Large intestine (tissue), 3 donors: ENCODE data around the gene TBC1D16. TPM values are rescaled to one million over a fixed set of nuclear protein-coding genes. Genes with fewer than 3 reads are reported as not detected.

Source experiments
- DNase-seq, 2 donors: peaks; one replicate each; pipeline versions ENCODE4 v3.0.0 to v3.0.0-alpha.2; 2013
- H3K27ac ChIP-seq: one replicate; pipeline ENCODE4 v1.5.1; 2013; ENCODE audit warnings: low read length
- H3K27me3 ChIP-seq: 2 replicates; pipeline ENCODE4 v1.6.1; 2013; ENCODE audit warnings: low read length; ENCODE audit not compliant: control insufficient read depth, insufficient read depth
- H3K36me3 ChIP-seq: 2 replicates; pipeline ENCODE4 v1.6.1; 2013; ENCODE audit warnings: low read length; ENCODE audit not compliant: control insufficient read depth, insufficient read depth
- H3K4me1 ChIP-seq: one replicate; pipeline ENCODE4 v1.6.1; 2013; ENCODE audit warnings: low read length; ENCODE audit not compliant: control insufficient read depth, insufficient read depth
- H3K4me3 ChIP-seq: one replicate; pipeline ENCODE4 v1.5.1; 2013; ENCODE audit warnings: low read length
- H3K9me3 ChIP-seq: one replicate; pipeline ENCODE4 v1.6.1; 2013; ENCODE audit warnings: mild to moderate bottlenecking, low read depth, low read length, moderate library complexity; ENCODE audit not compliant: control insufficient read depth
- WGBS: methylation state at CpG from one replicate; pipeline ENCODE4 v1.1.5; 2013; ENCODE audit warnings: low lambda C conversion rate; ENCODE audit not compliant: insufficient coverage; 5-methylcytosine and 5-hydroxymethylcytosine counted together
- polyA plus RNA-seq: library from polyadenylated mRNA; unstranded; fragments of 120-200 nt; gene quantifications from one replicate; pipeline ENCODE4 v1.2.1, GENCODE V29; 2013

Gene TBC1D16
- polyA plus RNA-seq, 1 donor = 29.9 TPM

GRCh38 chr17:79993390-79994227, 42.1 kb downstream of the TBC1D16 start:
- peaks cover 2% of the 10 kb centered on the region for H3K9me3 ChIP-seq
- H3K27me3 ChIP-seq = no peaks in the 10 kb centered on the region
- peaks cover 2% of the 10 kb centered on the region for H3K36me3 ChIP-seq
- no CpG with 5 or more reads among the region's 22 CpGs for WGBS
- DNase-seq = peak; percentile 99
- peak overlapping the region; percentile 60 for H3K4me3 ChIP-seq
- H3K27ac ChIP-seq = peak overlapping the region; percentile 99
- H3K4me1 ChIP-seq = peaks cover 65% of the 10 kb centered on the region

DNA sequence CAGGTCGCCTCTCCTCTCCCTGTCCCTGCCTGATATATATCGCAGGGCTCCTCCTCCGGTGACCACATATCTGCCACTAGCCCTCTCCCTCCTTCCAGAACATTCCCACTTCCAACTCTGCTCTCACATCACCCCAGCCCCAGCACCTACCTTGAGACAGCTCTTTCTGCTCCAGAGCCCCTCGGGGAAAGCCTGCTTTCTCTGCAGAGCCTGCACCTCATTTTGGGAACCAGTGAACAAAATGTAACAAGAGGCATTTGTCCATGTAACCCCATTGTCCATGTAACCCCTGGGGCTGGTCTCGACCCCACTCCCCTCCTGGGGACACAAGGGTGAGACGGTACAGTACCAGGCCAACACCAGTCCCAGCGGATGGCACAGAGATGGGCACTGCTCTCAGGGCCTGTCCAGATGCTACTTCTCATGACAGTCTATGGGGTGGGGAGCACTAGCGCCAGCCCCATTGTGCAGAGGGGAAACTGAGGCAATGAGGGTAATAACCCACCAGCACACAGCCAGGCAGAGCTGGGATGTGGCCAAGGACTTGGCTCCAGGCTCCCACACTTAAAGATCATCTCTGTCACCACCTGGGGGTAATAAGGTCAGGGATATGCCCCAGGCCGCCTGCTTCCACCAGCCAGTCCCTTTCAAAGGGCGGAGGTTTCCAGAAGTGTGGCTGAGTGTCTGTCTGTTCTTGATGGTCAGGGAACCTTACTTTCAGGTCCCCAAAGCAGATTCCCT, 42.9 kb downstream of the TBC1D16 start:
- peaks cover 2% of the 10 kb centered on the region for H3K36me3 ChIP-seq
- 40% methylated on average over 1 of the region's 10 CpGs for WGBS
- DNase-seq = peak in 1 of 2 donors; percentile 66
- H3K27me3 ChIP-seq = no peaks in the 10 kb centered on the region
- H3K9me3 ChIP-seq = peaks cover 2% of the 10 kb centered on the region
- H3K27ac ChIP-seq = peak overlapping the region; percentile 99
- peaks cover 73% of the 10 kb centered on the region for H3K4me1 ChIP-seq
- peak overlapping the region; percentile 60 for H3K4me3 ChIP-seq

DNA sequence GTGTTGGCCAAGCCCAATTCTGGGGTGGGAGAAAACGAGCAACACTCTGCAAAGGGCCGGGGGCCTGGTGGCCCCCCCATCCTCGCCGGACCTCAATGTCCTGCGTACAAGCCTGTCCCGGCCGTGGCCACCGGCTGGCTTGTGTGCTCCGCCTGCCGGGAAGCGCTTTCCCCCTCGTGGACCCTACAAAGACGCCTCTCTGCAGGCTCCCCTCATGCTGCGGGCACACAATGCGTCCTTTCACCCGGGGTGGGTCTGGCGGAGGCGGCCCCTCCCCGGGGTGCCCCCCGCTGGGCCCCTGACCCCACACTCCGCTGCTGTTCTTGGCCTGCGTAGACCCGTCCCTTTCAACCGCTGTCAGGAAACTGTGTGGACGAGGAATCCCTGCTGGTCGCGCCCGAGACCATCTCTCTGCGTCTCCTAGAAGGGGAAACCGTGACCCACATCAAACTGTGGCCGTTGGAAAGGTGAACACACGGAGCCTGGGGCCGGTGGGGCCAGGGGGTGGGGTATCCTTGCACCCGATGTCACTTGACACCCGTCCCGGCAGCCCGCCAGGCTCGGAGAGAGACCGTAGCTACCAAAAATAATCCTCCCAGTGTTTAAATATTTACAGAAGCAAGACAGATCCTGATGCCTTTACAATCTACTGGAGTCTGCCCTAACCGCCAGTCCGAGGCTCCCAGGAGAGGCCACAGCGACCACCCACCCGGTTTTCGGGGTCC, 43.6 kb downstream of the TBC1D16 start:
- WGBS = no CpG with 5 or more reads among the region's 44 CpGs
- Histone ChIP-seq H3K27me3 (no peaks in the 10 kb centered on the region), H3K9me3 (peaks cover 2% of the 10 kb centered on the region), H3K4me3 (peak overlapping the region; percentile 60), H3K36me3 (peaks cover 2% of the 10 kb centered on the region), H3K27ac (peak overlapping the region; percentile 99), H3K4me1 (peaks cover 80% of the 10 kb centered on the region)
- peak; percentile 44 to 74 for DNase-seq

GRCh38 chr17:79991140-79991923, 44.3 kb downstream of the TBC1D16 start:
- WGBS = no CpG with 5 or more reads among the region's 30 CpGs
- Histone ChIP-seq H3K4me1 (peaks cover 85% of the 10 kb centered on the region), H3K36me3 (no peaks in the 10 kb centered on the region), H3K9me3 (peaks cover 2% of the 10 kb centered on the region), H3K27me3 (no peaks in the 10 kb centered on the region), H3K4me3 (peak overlapping the region; percentile 60), H3K27ac (peak overlapping the region; percentile 99)
- peak; percentile 89 to 91 for DNase-seq

DNA sequence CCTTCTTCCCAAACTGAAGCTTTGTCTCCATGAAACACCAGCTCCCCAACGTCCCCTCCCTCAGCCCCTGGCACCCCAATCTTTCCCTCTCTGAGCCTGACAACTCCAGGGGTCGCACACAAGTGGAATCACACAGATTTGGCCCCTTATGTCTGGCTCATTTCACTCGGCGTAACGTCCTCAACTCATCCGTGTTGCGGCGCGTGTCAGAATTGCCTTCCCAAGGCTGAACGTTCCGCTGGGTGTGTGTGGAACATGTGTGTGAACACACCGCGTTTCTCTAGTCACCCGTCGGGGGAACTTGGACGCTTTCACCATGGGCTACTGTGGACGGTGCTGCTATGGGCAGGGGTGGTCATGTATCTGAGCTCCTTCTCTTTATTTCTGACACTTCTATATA, 45.0 kb downstream of the TBC1D16 start:
- peaks cover 2% of the 10 kb centered on the region for H3K9me3 ChIP-seq
- H3K27me3 ChIP-seq = no peaks in the 10 kb centered on the region
- H3K27ac ChIP-seq = peak overlapping the region; percentile 85
- WGBS = no CpG with 5 or more reads among the region's 17 CpGs
- no peak for DNase-seq
- no peak overlapping the region for H3K4me3 ChIP-seq
- peaks cover 91% of the 10 kb centered on the region for H3K4me1 ChIP-seq
- no peaks in the 10 kb centered on the region for H3K36me3 ChIP-seq

- no peaks in the 10 kb centered on the region for H3K36me3 ChIP-seq
- WGBS = no CpG with 5 or more reads among the region's 21 CpGs
- no peaks in the 10 kb centered on the region for H3K27me3 ChIP-seq
- peak overlapping the region; percentile 85 for H3K27ac ChIP-seq
- H3K4me1 ChIP-seq = peaks cover 96% of the 10 kb centered on the region
- peaks cover 2% of the 10 kb centered on the region for H3K9me3 ChIP-seq
- peak; percentile 77 to 85 for DNase-seq
- H3K4me3 ChIP-seq = no peak overlapping the region
These were observed 45.5 kb downstream of the TBC1D16 start for GRCh38 chr17:79990051-79990592.

GRCh38 chr17:79989106-79989835, 46.4 kb downstream of the TBC1D16 start:
- peaks cover 93% of the 10 kb centered on the region for H3K4me1 ChIP-seq
- H3K27ac ChIP-seq = peak overlapping the region; percentile 85
- WGBS = no CpG with 5 or more reads among the region's 20 CpGs
- no peaks in the 10 kb centered on the region for H3K27me3 ChIP-seq
- H3K4me3 ChIP-seq = no peak overlapping the region
- no peak for DNase-seq
- H3K36me3 ChIP-seq = no peaks in the 10 kb centered on the region
- peaks cover 2% of the 10 kb centered on the region for H3K9me3 ChIP-seq

DNA sequence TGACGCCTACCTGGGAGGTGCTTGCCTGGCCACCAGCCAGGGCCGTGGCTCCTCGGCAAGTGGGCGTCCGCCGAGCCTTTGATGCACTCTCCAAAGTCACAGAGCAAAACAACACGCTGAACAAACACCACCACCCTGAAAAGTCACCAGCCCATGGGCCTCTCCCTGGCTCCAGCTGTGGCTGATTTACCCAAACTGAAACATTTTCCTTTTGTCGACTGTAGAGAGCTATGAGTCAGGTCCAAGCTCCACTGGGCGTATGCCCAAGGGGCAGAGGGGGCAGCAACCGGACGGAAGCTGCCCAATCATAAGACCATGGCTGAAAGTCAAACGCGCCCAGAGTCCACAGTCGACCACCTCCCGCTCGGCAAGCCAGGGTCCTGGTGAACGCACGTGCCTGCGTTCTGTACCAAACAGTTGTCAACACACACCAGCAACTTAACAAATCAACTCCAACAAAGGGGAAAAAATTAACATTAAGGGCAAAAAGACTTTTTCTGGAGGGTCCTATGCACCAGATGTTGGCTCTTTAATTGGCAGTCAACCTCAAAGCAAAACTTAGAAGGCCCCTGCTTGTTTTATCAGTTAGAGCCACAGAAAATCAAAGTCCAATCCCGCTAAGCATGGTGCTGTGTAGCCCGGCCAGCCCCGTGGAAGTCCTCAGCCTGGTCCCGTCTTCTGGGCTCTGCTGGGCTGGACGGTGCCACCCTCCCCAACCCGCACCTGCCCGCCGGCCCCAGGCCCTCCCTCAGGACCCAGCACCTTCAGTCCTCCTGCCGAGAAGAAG, 47.3 kb downstream of the TBC1D16 start:
- no CpG with 5 or more reads among the region's 28 CpGs for WGBS

GRCh38 chr17:79987935-79988184, 47.8 kb downstream of the TBC1D16 start:
- WGBS = 93% methylated on average over 2 of the region's 7 CpGs
- H3K27me3 ChIP-seq = no peaks in the 10 kb centered on the region

More for the DNA sequence above, 47.3 kb downstream of the TBC1D16 start:
- H3K4me1 ChIP-seq = peaks cover 85% of the 10 kb centered on the region
- no peaks in the 10 kb centered on the region for H3K36me3 ChIP-seq
- peaks cover 2% of the 10 kb centered on the region for H3K9me3 ChIP-seq
- DNase-seq = peak; percentile 74 to 88
- no peak overlapping the region for H3K4me3 ChIP-seq
- H3K27ac ChIP-seq = peak overlapping the region; percentile 85
- no peaks in the 10 kb centered on the region for H3K27me3 ChIP-seq

More at GRCh38 chr17:79987935-79988184, 47.8 kb downstream of the TBC1D16 start:
- H3K27ac ChIP-seq = peak overlapping the region; percentile 85
- peaks cover 83% of the 10 kb centered on the region for H3K4me1 ChIP-seq
- no peaks in the 10 kb centered on the region for H3K36me3 ChIP-seq
- H3K9me3 ChIP-seq = peaks cover 2% of the 10 kb centered on the region
- DNase-seq = no peak
- H3K4me3 ChIP-seq = no peak overlapping the region
